Measurements from ENCODE around the gene INPP5D.

Gene INPP5D

GRCh38 chr2:233032551-233033320 is 27.4 kb upstream of the INPP5D start, which contains the start of gene NEU2:
NEU2 (plus strand) TSS chr2:233032672; CDS start chr2:233032672, 0 bp downstream.
- DNase-seq (ENCODE audit: low read depth), result no peak
- no peak for TF ChIP-seq CTCF (IDR thresholded peaks at IDR 0.05; ENCODE audit: low read depth, low read length, missing control alignments)
- H3K4me3 ChIP-seq (ENCODE audit: low read depth, low read length), result no peak within 1 kb of the TSS

GRCh38 chr2:233033672-233034071 is 26.5 kb upstream of the INPP5D start:
- TF ChIP-seq CTCF (IDR thresholded peaks at IDR 0.05; ENCODE audit: low read depth, low read length, missing control alignments), result no peak
- no peak overlapping the region for H3K4me3 ChIP-seq (ENCODE audit: low read depth, low read length)
- DNase-seq (ENCODE audit: low read depth), result no peak

- no peak overlapping the region for H3K4me3 ChIP-seq (ENCODE audit: low read depth, low read length)
- no peak for TF ChIP-seq CTCF (IDR thresholded peaks at IDR 0.05; ENCODE audit: low read depth, low read length, missing control alignments)
- DNase-seq (ENCODE audit: low read depth), result no peak
These were observed 25.9 kb upstream of the INPP5D start for GRCh38 chr2:233034091-233034882.

GRCh38 chr2:233035426-233036161 is 24.5 kb upstream of the INPP5D start:
- no peak overlapping the region for H3K4me3 ChIP-seq (ENCODE audit: low read depth, low read length)
- DNase-seq (ENCODE audit: low read depth), result no peak
- no peak for TF ChIP-seq CTCF (IDR thresholded peaks at IDR 0.05; ENCODE audit: low read depth, low read length, missing control alignments)

- H3K4me3 ChIP-seq (ENCODE audit: low read depth, low read length), result no peak overlapping the region
- TF ChIP-seq CTCF (IDR thresholded peaks at IDR 0.05; ENCODE audit: low read depth, low read length, missing control alignments), result no peak
- no peak for DNase-seq (ENCODE audit: low read depth)
These were observed 23.8 kb upstream of the INPP5D start for GRCh38 chr2:233036162-233036838.

GRCh38 chr2:233037078-233037477 is 23.1 kb upstream of the INPP5D start:
- no peak for TF ChIP-seq CTCF (IDR thresholded peaks at IDR 0.05; ENCODE audit: low read depth, low read length, missing control alignments)
- no peak overlapping the region for H3K4me3 ChIP-seq (ENCODE audit: low read depth, low read length)
- no peak for DNase-seq (ENCODE audit: low read depth)

All from GM12864 (cell line).